ENCODE data around the gene PPFIA4.
"Not testable (repeated sequence)": the region's sequence is repeated elsewhere in the genome, so short reads cannot be mapped to it uniquely, and the experiment has no call there.

PPFIA4 gene

DNA sequence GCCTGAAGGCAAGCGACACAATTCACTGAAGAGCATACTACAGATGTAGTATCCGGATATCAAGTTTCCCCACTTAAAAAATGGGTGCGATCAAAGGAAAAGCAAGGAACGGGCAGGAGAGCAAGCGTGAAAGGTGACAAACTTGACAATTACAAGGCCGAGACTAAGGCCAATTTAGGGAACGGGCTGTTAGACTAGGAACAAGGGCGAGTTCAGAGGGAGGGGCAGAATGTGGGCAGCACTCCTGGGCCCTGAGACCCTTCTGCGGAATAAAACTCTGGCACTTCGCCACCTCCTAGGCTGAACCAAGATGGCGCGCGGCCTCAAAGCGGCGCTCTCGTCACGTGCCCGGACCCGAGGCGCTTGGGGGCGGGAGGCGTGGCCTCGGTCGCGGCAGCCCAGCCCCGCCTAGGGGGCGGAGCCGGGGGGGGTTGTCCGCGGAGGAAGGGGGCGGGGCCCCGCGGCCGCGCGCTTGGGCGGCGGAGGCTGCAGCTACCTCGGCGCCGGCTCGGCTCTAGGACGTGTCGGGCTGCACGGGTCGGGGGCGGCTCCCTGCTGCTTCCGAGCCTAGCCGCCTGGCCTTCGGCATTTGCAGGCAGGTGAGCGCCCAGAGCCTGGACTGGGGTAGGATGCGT, at the start of gene PPFIA4:
Gene PPFIA4 (plus strand): TSS at position 461 of the 635 bp plus-strand sequence. CDS start 12,518 bp downstream, outside the sequence.
- DNase-seq = peak; percentile 90

DNA sequence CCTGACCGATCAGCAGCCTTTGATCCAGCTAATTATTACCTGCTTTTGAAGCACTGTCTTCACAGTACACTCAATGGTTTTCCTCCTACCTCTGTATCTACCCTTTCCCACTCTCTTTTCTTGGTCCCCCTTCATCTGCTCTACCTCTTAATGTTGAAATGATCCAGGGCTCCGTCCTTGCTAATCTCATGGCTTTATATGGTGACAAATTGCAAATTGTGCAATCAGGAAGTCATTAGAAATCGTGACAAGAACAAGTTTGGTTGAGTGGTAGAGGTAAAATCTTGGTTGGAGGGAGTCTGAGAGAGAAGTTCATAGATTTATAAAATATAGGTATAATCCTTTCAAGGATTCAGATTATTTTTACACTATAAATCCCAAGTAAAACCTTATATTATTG, 49.7 kb upstream of the PPFIA4 start:
- no peak for DNase-seq

DNA sequence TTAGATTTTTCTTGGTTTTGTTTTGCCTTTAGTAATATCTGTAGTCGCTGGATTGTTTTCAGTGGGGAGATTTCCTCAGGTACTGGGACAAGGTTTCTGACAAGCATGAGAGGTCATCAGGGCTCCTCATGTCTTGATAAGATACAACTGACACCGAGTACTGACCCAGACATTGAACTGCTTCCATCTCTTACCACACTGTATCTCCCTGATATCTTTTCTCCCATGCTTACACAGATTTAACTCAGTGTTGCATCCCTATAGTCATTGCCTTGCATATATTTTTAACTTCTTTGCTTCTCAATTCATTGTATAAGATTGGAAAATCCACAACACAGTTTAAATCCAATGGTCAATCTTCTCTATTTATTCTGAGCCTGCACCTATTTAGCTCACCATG, 46.8 kb upstream of the PPFIA4 start:
- DNase-seq = no peak

DNA sequence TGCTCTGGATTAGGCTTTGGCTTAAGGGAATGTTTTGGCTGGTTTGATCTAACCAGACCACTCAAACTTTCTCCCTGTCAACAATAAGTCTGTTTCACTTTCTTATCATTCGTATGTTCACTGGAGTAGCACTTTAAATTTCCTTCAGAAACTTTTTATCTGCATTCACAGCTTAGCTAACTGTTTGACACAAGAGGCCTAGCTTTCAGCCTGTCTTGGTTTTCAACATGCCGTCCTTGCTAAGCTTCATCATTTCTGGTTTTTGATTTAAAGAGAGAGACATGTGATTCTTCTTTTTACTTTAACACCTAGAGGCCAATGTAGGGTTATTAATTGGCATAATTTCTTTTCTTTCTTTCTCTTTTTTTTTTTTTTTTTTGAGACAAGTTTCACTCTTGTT, 44.4 kb upstream of the PPFIA4 start:
- no peak for DNase-seq

DNA sequence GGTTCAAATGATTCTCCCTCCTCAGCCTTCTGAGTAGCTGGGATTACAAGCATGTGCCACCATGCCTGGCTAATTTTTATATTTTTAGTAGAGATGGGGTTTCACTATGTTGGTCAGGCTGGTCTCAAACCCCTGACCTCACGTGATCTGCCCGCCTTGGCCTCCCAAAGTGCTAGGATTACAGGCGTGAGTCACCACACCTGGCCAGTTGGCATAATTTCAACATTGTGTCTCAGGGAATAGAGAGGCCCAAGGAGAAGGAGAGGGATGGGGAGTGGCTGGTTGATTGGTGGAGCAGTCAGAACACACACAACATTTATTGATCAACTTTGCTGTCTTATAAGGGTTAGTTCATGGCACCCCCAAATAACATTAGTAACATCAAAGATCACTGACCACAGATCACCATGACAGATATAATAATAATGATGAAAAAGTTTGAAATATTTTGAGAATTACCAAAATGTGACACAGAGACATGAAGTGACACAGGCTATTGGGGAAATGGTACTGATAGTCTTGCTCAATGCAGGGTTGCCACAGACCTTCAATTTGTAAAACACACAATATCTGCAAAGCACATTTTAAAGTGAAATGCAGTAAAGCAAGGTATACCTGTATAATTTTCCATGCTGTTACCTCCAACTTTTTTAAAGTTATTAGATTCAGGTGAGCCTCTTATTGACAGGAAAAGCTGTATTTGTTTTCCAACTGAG, 43.4 kb upstream of the PPFIA4 start:
- no peak for DNase-seq

GRCh38 chr1:202986120-202986519, 40.2 kb upstream of the PPFIA4 start:
- DNase-seq = not testable (repeated sequence)

- no peak for DNase-seq
Observed at GRCh38 chr1:202987255-202987654, 39.0 kb upstream of the PPFIA4 start.

- DNase-seq = no peak
Observed at GRCh38 chr1:202987922-202988583, 38.2 kb upstream of the PPFIA4 start.

GRCh38 chr1:202989879-202990278, 36.4 kb upstream of the PPFIA4 start:
- DNase-seq = no peak

DNA sequence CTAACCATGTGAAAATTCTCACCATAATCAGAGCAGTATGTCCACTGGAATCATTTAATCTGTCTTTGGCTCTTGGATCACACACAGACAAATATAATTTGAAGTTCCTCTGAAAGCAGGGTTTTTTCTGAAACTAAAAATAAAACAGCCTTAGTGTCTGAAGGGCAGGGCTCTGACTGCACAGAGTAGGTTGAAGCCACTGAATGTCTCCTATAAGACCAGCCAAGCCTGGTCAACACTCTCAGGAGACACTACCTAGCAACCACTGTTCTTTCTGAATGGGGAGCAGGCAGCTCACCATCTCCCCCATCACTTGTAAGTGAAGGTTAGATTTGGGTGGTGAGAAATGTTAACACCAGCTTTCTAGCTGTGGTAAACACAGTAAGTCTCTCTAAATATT, 35.2 kb upstream of the PPFIA4 start:
- no peak for DNase-seq

DNA sequence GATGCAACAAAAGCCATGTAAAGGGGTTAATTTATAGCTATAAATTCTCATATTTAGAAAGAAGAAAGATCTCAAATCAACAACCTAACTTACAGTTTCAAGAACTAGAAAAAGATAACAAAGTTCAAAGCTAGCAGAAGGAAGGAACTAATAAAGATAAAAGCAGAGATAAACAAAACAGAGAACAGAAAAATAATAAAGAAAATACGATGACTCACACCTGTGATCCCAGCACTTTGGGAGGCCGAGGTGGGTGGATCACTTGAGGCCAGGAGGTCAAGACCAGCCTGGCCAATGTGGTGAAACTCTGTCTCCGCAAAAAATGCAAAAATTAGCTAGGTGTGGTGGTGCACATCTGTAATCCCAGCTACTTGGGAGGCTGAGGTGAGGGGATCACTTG, 31.5 kb upstream of the PPFIA4 start:
- no peak for DNase-seq

DNA sequence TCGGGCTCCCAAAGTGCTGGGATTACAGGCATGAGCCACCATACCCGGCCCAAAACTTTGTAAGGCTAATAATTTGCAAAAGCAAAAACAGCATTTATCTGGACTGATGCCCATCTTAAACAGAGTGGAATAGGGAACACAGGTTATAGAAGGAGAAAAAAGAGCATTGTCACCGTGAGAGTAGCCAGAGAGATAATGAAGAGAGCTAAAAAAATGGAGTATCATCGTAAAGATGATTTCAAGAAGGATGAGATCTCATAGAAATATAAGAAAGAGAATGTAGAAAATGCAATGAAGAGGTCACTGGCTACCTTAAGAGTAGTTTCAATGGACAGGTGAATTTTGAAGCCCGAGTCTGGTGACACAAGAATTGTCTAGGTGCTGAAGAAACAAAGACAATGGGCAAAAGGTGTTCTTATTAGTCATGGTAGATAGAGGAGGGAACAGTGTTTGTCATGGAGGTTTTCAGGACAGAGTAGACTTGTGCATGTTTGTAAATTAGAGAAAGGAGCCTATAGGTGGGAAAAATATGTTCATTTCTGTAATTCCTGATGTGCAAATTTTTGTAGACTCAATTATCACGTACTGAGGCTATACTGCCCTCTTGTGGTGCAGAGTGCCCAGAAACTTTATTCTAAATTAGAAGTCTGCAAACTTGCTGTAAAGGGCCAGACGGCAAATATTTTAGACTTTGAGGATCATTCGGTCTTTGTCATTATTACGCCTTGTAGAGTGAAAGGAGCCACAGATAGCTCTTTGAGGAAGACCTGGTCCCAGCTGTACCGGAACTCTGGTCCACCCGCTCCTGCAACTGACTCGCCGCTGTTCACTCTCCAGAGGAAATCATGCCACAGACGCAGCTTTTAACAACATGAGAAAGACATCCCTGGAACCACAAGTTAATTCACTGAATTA, 27.2 kb upstream of the PPFIA4 start:
- peak; percentile 44 for DNase-seq

DNA sequence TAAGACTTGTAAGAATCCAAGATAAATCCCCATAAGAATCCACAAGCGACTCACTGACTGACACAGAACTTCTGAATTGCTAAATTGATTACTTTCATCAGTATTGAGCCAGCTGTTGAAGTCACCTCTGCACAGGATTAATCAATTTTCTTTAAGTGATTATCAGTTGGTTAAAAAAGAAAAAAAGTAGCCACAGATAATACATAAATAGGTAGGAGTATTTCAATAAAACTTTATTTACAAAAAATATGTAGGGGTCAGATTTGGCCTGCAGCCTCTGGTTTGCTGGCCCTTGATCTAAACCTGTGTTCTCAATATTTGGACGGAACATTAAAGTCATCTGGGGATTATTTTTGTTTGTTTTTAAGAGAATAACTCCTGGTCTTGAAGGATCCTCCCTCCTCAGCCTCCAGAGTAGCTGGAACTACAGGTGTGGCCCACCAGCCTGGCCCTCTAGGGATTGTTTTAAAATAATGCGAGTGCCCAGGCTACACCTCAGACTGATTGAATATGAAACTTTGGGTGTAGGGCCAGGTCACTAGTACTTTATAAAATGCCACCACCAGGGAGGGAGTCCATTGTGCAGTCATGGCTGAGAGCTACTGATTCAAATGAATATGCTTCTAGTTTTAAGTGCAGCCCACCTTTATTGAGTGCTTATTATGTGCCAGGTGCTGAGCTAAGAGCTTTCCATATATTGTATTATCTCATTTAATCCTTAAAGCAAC, 25.9 kb upstream of the PPFIA4 start:
- DNase-seq = no peak

- no peak for DNase-seq
Observed at GRCh38 chr1:203001986-203002385, 24.3 kb upstream of the PPFIA4 start.

DNA sequence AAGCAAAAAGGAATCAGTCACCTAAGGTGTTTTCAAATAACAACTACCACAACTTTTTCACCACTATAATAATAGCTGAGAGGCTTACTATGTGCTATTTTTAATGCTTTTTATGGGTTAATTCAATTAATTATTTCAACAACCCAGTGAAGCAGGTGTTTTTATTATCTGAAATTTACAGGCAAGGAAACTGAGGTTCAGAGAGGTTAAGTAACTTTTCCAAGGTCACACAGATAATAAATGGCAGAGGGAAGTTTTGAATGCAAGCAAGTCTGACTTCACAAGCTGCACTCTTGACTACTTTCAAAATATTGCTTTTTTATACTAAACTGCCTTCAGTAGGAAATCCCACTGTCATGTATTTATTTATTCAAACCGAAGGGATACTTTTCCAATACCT, 23.3 kb upstream of the PPFIA4 start:
- DNase-seq = no peak

GRCh38 chr1:203005395-203006142, 20.7 kb upstream of the PPFIA4 start:
- DNase-seq = not testable (repeated sequence)

- DNase-seq = peak; percentile 98
Observed at GRCh38 chr1:203006948-203007871, 19.1 kb upstream of the PPFIA4 start, which contains the start of gene TMEM183A. TSS of gene TMEM183A (plus strand) at chr1:203007374. CDS start at chr1:203007466, 92 bp downstream.

- no peak for DNase-seq
Observed at GRCh38 chr1:203009185-203009584, 17.1 kb upstream of the PPFIA4 start.

DNA sequence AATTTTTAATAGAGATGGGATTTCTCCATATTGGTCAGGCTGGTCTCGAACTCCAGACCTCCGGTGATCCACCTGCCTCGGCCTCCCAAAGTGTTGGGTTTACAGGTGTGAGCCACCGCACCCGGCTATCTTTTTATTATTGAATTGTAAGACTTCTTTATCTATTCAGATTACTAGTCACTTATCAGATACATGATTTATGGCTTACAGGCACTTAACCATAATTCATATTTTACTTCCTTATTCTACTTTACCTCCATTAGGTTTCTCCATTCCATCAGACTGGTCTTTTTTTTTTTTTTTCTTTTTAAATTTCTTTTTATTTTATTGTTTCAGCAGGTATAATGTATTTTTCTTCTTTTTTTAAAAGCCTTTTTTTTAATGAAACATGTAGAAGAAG, 14.7 kb upstream of the PPFIA4 start:
- no peak for DNase-seq

DNA sequence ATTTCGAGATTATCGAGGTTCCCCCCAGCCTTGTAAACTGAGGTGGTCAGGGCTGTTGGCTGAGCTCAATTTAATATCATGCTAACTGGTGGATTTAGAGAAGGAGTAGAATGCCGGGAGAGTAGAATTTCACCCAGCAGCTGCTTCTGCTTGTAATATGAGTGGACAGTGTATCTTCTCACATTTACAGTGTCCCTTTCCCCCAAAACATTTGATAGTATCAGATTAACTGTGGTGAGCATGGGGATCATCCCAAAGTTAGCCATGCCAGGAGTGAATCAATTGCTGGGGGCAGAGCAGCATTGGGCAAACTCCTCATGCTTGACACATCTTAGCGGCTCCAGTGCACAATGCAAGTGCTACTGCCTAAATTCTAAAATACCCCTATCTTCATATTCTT, 9.2 kb upstream of the PPFIA4 start:
- no peak for DNase-seq

Data from stimulated activated CD4-positive, alpha-beta T cell treated with anti-CD3 and anti-CD28 coated beads, Interleukin-1b, Interleukin-23, amount 100 ng/mL, for 48 hours (primary cell).